ENCODE measurements around the gene MCOLN1. TPM values are rescaled to one million over a fixed set of nuclear protein-coding genes. Genes with fewer than 3 reads are reported as not detected.

The MCOLN1 gene
- total RNA-seq, 2 donors from 2014 or later: 10.0 to 15.3 TPM

- Mint-ChIP-seq H3K4me3 (peak overlapping the region; percentile 83), H3K36me3 (ENCODE audit: low read depth) (no peaks in the 10 kb centered on the region), H3K27ac (peak overlapping the region; percentile 89), H3K9me3 (no peaks in the 10 kb centered on the region), H3K27me3 (no peaks in the 10 kb centered on the region), H3K4me1 (peaks cover 12% of the 10 kb centered on the region)
- no peak for ATAC-seq (replicated peaks)
Measured at GRCh38 chr19:7489609-7490044, 32.8 kb upstream of the MCOLN1 start.

- Mint-ChIP-seq H3K9me3 (no peaks in the 10 kb centered on the region), H3K4me1 (peaks cover 12% of the 10 kb centered on the region), H3K27me3 (peaks cover 9% of the 10 kb centered on the region), H3K27ac (peak overlapping the region; percentile 59), H3K36me3 (ENCODE audit: low read depth) (no peaks in the 10 kb centered on the region), H3K4me3 (peak overlapping the region; percentile 61)
- ATAC-seq (replicated peaks): peak; percentile 82
Measured at GRCh38 chr19:7492142-7492541, 30.3 kb upstream of the MCOLN1 start.

- Mint-ChIP-seq H3K4me1 (peaks cover 12% of the 10 kb centered on the region), H3K36me3 (ENCODE audit: low read depth) (no peaks in the 10 kb centered on the region), H3K27ac (peak overlapping the region; percentile 59), H3K9me3 (no peaks in the 10 kb centered on the region), H3K27me3 (peaks cover 9% of the 10 kb centered on the region), H3K4me3 (peak overlapping the region; percentile 61)
- no peak for ATAC-seq (replicated peaks)
Measured at GRCh38 chr19:7492558-7492957, 29.9 kb upstream of the MCOLN1 start.

- no peaks in the 10 kb centered on the region for H3K36me3 Mint-ChIP-seq (ENCODE audit: low read depth)
- H3K4me1 Mint-ChIP-seq: peaks cover 8% of the 10 kb centered on the region
Measured at GRCh38 chr19:7494416-7495098, 27.9 kb upstream of the MCOLN1 start.

GRCh38 chr19:7497292-7497691 is 25.1 kb upstream of the MCOLN1 start:
- Mint-ChIP-seq H3K9me3 (no peaks in the 10 kb centered on the region), H3K4me1 (peaks cover 5% of the 10 kb centered on the region), H3K36me3 (ENCODE audit: low read depth) (no peaks in the 10 kb centered on the region), H3K27me3 (peaks cover 27% of the 10 kb centered on the region), H3K4me3 (no peak overlapping the region), H3K27ac (no peak overlapping the region)
- no peak for ATAC-seq (replicated peaks)

More at GRCh38 chr19:7494416-7495098, 27.9 kb upstream of the MCOLN1 start:
- H3K9me3 Mint-ChIP-seq: no peaks in the 10 kb centered on the region
- H3K27ac Mint-ChIP-seq: no peak overlapping the region
- peaks cover 17% of the 10 kb centered on the region for H3K27me3 Mint-ChIP-seq
- no peak overlapping the region for H3K4me3 Mint-ChIP-seq
- ATAC-seq (replicated peaks): no peak

GRCh38 chr19:7500811-7501450 is 21.5 kb upstream of the MCOLN1 start:
- Mint-ChIP-seq H3K4me3 (peak overlapping the region; percentile 44), H3K4me1 (no peaks in the 10 kb centered on the region), H3K9me3 (no peaks in the 10 kb centered on the region), H3K27ac (no peak overlapping the region), H3K27me3 (peaks cover 29% of the 10 kb centered on the region), H3K36me3 (ENCODE audit: low read depth) (no peaks in the 10 kb centered on the region)
- peak; percentile 53 for ATAC-seq (replicated peaks)

GRCh38 chr19:7502552-7502951 is 19.9 kb upstream of the MCOLN1 start:
- ATAC-seq (replicated peaks): no peak
- H3K4me3 Mint-ChIP-seq: no peak overlapping the region
- no peaks in the 10 kb centered on the region for H3K36me3 Mint-ChIP-seq (ENCODE audit: low read depth)
- H3K9me3 Mint-ChIP-seq: no peaks in the 10 kb centered on the region
- peaks cover 28% of the 10 kb centered on the region for H3K27me3 Mint-ChIP-seq
- peaks cover 6% of the 10 kb centered on the region for H3K4me1 Mint-ChIP-seq
- H3K27ac Mint-ChIP-seq: no peak overlapping the region

GRCh38 chr19:7504684-7505083 is 17.7 kb upstream of the MCOLN1 start:
- H3K9me3 Mint-ChIP-seq: peaks cover 4% of the 10 kb centered on the region
- H3K27me3 Mint-ChIP-seq: peaks cover 22% of the 10 kb centered on the region

DNA sequence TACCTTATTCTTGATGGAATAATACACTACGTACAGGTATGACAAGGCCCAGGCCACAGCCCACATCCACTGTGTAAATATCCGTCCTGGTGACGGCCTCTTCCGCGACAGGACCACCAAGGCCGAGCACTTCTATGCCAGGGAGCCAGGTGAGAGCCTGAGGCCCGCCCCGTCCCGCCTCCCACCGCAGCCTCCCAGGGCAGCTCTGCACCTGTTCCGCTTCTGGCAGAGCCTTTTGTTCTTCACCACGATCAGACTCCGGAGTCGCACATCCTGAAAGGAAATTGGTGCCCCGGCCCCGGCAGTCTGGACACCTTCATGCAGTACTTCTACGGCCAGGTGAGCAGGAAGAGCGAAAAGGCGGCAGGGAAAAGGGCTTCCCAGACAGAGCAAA is 17.1 kb upstream of the MCOLN1 start:
- Mint-ChIP-seq H3K27ac (no peak overlapping the region), H3K4me1 (peaks cover 6% of the 10 kb centered on the region), H3K4me3 (peak overlapping the region; percentile 37), H3K36me3 (ENCODE audit: low read depth) (no peaks in the 10 kb centered on the region), H3K9me3 (peaks cover 4% of the 10 kb centered on the region), H3K27me3 (peaks cover 19% of the 10 kb centered on the region)
- ATAC-seq (replicated peaks): no peak

More at GRCh38 chr19:7504684-7505083, 17.7 kb upstream of the MCOLN1 start:
- H3K4me3 Mint-ChIP-seq: no peak overlapping the region
- H3K27ac Mint-ChIP-seq: no peak overlapping the region
- ATAC-seq (replicated peaks): no peak
- no peaks in the 10 kb centered on the region for H3K36me3 Mint-ChIP-seq (ENCODE audit: low read depth)
- H3K4me1 Mint-ChIP-seq: peaks cover 6% of the 10 kb centered on the region

GRCh38 chr19:7505682-7506384 is 16.6 kb upstream of the MCOLN1 start:
- peaks cover 6% of the 10 kb centered on the region for H3K4me1 Mint-ChIP-seq
- peaks cover 19% of the 10 kb centered on the region for H3K27me3 Mint-ChIP-seq
- peak; percentile 35 for ATAC-seq (replicated peaks)
- no peak overlapping the region for H3K27ac Mint-ChIP-seq
- H3K9me3 Mint-ChIP-seq: peaks cover 4% of the 10 kb centered on the region
- peak overlapping the region; percentile 40 for H3K4me3 Mint-ChIP-seq
- no peaks in the 10 kb centered on the region for H3K36me3 Mint-ChIP-seq (ENCODE audit: low read depth)

DNA sequence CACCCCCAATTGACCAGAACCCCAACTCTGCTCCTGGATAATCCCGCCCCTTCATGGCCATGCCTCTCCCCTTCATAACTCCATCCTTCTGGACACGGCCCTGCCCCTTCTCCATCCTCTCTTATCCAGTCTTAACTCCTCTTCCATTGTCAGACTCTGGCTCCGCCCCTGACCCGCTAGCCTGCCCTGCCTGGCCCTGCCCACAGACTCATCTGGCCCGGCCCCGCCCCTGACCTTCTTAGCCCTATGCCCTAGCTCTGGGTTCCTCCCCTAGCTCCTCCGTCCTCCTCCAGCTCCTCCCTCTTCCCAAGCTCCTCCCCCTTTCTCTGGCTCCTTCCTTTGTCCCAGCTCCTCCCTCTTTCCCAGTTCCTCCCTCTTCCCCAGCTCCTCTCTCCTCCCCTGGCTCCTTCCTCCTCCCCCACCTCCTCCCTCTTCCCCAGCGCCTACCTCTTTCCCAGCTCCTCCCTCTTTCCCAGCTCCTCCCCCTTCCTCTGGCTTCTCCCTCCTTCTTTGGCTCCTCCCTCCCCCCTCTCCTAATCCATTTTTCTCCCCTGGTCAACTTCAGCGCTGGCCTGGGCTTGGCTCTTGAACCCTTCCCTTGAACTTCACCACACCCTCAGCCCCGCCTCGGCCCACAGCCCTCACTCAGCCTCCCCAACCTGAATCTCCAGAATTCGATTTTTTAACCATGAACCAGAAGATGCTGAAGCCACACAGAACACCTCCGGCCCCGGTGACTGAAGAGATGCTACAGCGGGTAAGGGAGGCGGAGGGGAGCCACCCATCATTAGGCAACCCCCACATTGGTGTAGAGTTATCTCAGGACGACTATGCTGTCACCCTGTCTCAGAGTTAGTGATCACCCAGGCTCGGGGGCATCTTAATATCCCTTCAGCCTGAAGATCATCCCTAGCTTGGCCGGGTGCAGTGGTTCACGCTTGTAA is 15.8 kb upstream of the MCOLN1 start:
- H3K9me3 Mint-ChIP-seq: peaks cover 4% of the 10 kb centered on the region
- H3K4me1 Mint-ChIP-seq: peaks cover 6% of the 10 kb centered on the region
- peak; percentile 92 for ATAC-seq (replicated peaks)
- no peak overlapping the region for H3K27ac Mint-ChIP-seq
- H3K36me3 Mint-ChIP-seq (ENCODE audit: low read depth): no peaks in the 10 kb centered on the region
- peaks cover 14% of the 10 kb centered on the region for H3K27me3 Mint-ChIP-seq
- peak overlapping the region; percentile 40 for H3K4me3 Mint-ChIP-seq

GRCh38 chr19:7507884-7508283 is 14.5 kb upstream of the MCOLN1 start:
- H3K4me1 Mint-ChIP-seq: peaks cover 6% of the 10 kb centered on the region
- H3K4me3 Mint-ChIP-seq: no peak overlapping the region
- H3K27ac Mint-ChIP-seq: no peak overlapping the region
- peaks cover 4% of the 10 kb centered on the region for H3K9me3 Mint-ChIP-seq
- peaks cover 10% of the 10 kb centered on the region for H3K27me3 Mint-ChIP-seq
- peak; percentile 64 for ATAC-seq (replicated peaks)
- no peaks in the 10 kb centered on the region for H3K36me3 Mint-ChIP-seq (ENCODE audit: low read depth)

DNA sequence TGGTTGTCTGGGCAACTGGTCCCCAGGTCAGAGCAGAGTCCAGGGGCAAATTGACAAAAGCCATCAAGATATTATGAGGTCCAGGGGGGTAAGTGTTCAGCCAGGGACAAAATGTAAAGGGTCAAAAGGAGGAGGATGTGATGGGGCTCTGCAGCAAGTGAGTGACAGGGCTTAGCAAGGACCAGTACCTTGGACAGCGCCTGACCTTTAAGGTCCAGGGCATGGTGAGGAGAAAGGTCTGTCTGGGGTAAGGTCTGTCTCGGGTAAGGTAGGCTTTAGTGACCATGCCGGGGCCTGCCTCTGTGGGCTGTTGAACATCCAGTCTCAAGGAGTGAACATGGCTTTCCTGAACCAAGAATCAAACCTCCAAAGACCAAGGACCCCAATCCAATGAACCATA is 12.8 kb upstream of the MCOLN1 start:
- H3K36me3 Mint-ChIP-seq (ENCODE audit: low read depth): no peaks in the 10 kb centered on the region
- peaks cover 4% of the 10 kb centered on the region for H3K9me3 Mint-ChIP-seq
- peaks cover 9% of the 10 kb centered on the region for H3K27me3 Mint-ChIP-seq
- H3K27ac Mint-ChIP-seq: no peak overlapping the region
- no peak overlapping the region for H3K4me3 Mint-ChIP-seq
- peaks cover 6% of the 10 kb centered on the region for H3K4me1 Mint-ChIP-seq
- no peak for ATAC-seq (replicated peaks)

GRCh38 chr19:7512400-7512851 is 10.0 kb upstream of the MCOLN1 start:
- H3K36me3 Mint-ChIP-seq (ENCODE audit: low read depth): no peaks in the 10 kb centered on the region

More at GRCh38 chr19:7512400-7512851, 10.0 kb upstream of the MCOLN1 start:
- Mint-ChIP-seq H3K27me3 (peaks cover 12% of the 10 kb centered on the region), H3K9me3 (peaks cover 4% of the 10 kb centered on the region), H3K4me3 (no peak overlapping the region), H3K27ac (no peak overlapping the region), H3K4me1 (peaks cover 7% of the 10 kb centered on the region)
- no peak for ATAC-seq (replicated peaks)

All from activated T-helper 17 cell treated with anti-CD3 and anti-CD28 coated beads, Interleukin-2, amount 50 U/mL, for 72 hours (primary cell).